Endothelial cell (in vitro differentiated cells): ENCODE measurements around the gene TMEM187. TPM values are rescaled to one million over a fixed set of nuclear protein-coding genes. Genes with fewer than 3 reads are reported as not detected.
A peak's percentile ranks its signal among the peaks of the same experiment; 100 is the strongest.

Source experiments
- DNase-seq: peaks from one replicate; pipeline ENCODE4 v3.0.0; 2021; ENCODE audit warnings: low spot score
- H3K27ac Mint-ChIP-seq: one replicate; pipeline ENCODE4 v1.8.0; 2021; ENCODE audit warnings: mixed read lengths, inconsistent platforms; ENCODE audit not compliant: unreplicated experiment
- H3K27me3 Mint-ChIP-seq: one replicate; pipeline ENCODE4 v1.8.0; 2021; ENCODE audit warnings: mild to moderate bottlenecking, moderate library complexity, mixed read lengths, inconsistent platforms; ENCODE audit not compliant: unreplicated experiment
- H3K36me3 Mint-ChIP-seq: one replicate; pipeline ENCODE4 v1.8.0; 2021; ENCODE audit warnings: mild to moderate bottlenecking, low read depth, mixed read lengths, inconsistent platforms; ENCODE audit not compliant: unreplicated experiment
- H3K4me1 Mint-ChIP-seq: one replicate; pipeline ENCODE4 v1.8.0; 2021; ENCODE audit warnings: mild to moderate bottlenecking, mixed read lengths, inconsistent platforms; ENCODE audit not compliant: unreplicated experiment
- H3K4me3 Mint-ChIP-seq: one replicate; pipeline ENCODE4 v1.8.0; 2021; ENCODE audit warnings: mild to moderate bottlenecking, mixed read lengths, inconsistent platforms; ENCODE audit not compliant: unreplicated experiment
- H3K9me3 Mint-ChIP-seq: one replicate; pipeline ENCODE4 v1.8.0; 2021; ENCODE audit warnings: mixed read lengths, inconsistent platforms; ENCODE audit not compliant: unreplicated experiment
- CTCF ChIP-seq: fragments of 200-600 bp; sonication (generic); IDR thresholded peaks from one replicate; pipeline ENCODE4 v1.5.0; 2021; ENCODE audit warnings: antibody characterized with exemption; ENCODE audit not compliant: unreplicated experiment
- total RNA-seq: library from RNA; stranded (reverse); fragmentation: NEBNext Ultra II Directional; extraction: Animal tissue kit (Norgen Biotek cat#: 25700); gene quantifications from one replicate; pipeline ENCODE4 v1.2.1, GENCODE V29; 2021; ENCODE audit not compliant: unreplicated experiment

The TMEM187 gene
- total RNA-seq, 1 donor from 2014 or later = 12.0 TPM

GRCh38 chrX:154022108-154022507, 49.6 kb downstream of the TMEM187 start:
- no peak for DNase-seq
- Mint-ChIP-seq H3K4me1 (peaks cover 7% of the 10 kb centered on the region), H3K4me3 (no peak overlapping the region), H3K27me3 (peaks cover 2% of the 10 kb centered on the region), H3K9me3 (no peaks in the 10 kb centered on the region), H3K27ac (no peak overlapping the region), H3K36me3 (peaks cover 8% of the 10 kb centered on the region)
- TF ChIP-seq CTCF = no peak

GRCh38 chrX:154023276-154024000, 50.9 kb downstream of the TMEM187 start:
- TF ChIP-seq CTCF = no peak
- Mint-ChIP-seq H3K4me3 (no peak overlapping the region), H3K9me3 (no peaks in the 10 kb centered on the region), H3K27me3 (peaks cover 2% of the 10 kb centered on the region), H3K4me1 (peaks cover 7% of the 10 kb centered on the region), H3K36me3 (peaks cover 8% of the 10 kb centered on the region), H3K27ac (peak overlapping the region; percentile 78)
- DNase-seq = no peak

GRCh38 chrX:154024271-154024670, 51.7 kb downstream of the TMEM187 start:
- no peak overlapping the region for H3K27ac Mint-ChIP-seq
- H3K9me3 Mint-ChIP-seq = no peaks in the 10 kb centered on the region
- DNase-seq = no peak
- H3K4me1 Mint-ChIP-seq = peaks cover 7% of the 10 kb centered on the region
- TF ChIP-seq CTCF = no peak
- no peak overlapping the region for H3K4me3 Mint-ChIP-seq
- H3K36me3 Mint-ChIP-seq = peaks cover 11% of the 10 kb centered on the region
- peaks cover 2% of the 10 kb centered on the region for H3K27me3 Mint-ChIP-seq

GRCh38 chrX:154025230-154025629, 52.7 kb downstream of the TMEM187 start:
- H3K4me1 Mint-ChIP-seq = peaks cover 7% of the 10 kb centered on the region
- no peaks in the 10 kb centered on the region for H3K9me3 Mint-ChIP-seq
- no peak overlapping the region for H3K4me3 Mint-ChIP-seq
- peaks cover 11% of the 10 kb centered on the region for H3K36me3 Mint-ChIP-seq
- H3K27ac Mint-ChIP-seq = no peak overlapping the region
- no peak for DNase-seq
- TF ChIP-seq CTCF = no peak
- H3K27me3 Mint-ChIP-seq = peaks cover 2% of the 10 kb centered on the region

- peaks cover 11% of the 10 kb centered on the region for H3K36me3 Mint-ChIP-seq
- no peak for DNase-seq
- no peak overlapping the region for H3K4me3 Mint-ChIP-seq
- no peaks in the 10 kb centered on the region for H3K9me3 Mint-ChIP-seq
- TF ChIP-seq CTCF = no peak
- peaks cover 7% of the 10 kb centered on the region for H3K4me1 Mint-ChIP-seq
- H3K27ac Mint-ChIP-seq = no peak overlapping the region
- H3K27me3 Mint-ChIP-seq = peaks cover 2% of the 10 kb centered on the region
Measured at GRCh38 chrX:154026136-154027021, 53.8 kb downstream of the TMEM187 start.
